Measurements from ENCODE around the gene LMBRD2. TPM values are rescaled to one million over a fixed set of nuclear protein-coding genes. Genes with fewer than 3 reads are reported as not detected.
"Not testable (repeated sequence)": the region's sequence is repeated elsewhere in the genome, so short reads cannot be mapped to it uniquely, and the experiment has no call there.

The LMBRD2 gene
- total RNA-seq, 1 donor from 2014 or later, result 6.9 TPM

GRCh38 chr5:36193746-36194145 lies 42.1 kb upstream of the LMBRD2 start:
- no peak overlapping the region for H3K27ac Mint-ChIP-seq
- peaks cover 61% of the 10 kb centered on the region for H3K36me3 Mint-ChIP-seq (ENCODE audit: insufficient read depth)
- no peak overlapping the region for H3K4me3 Mint-ChIP-seq (ENCODE audit: low read depth)

GRCh38 chr5:36184408-36184807 lies 32.7 kb upstream of the LMBRD2 start:
- peaks cover 60% of the 10 kb centered on the region for H3K36me3 Mint-ChIP-seq (ENCODE audit: insufficient read depth)
- not testable (repeated sequence) for H3K4me3 Mint-ChIP-seq (ENCODE audit: low read depth); H3K27ac Mint-ChIP-seq; H3K27me3 Mint-ChIP-seq; DNase-seq (ENCODE audit: low spot score, unreplicated experiment)
- peaks cover 31% of the 10 kb centered on the region for H3K9me3 Mint-ChIP-seq (ENCODE audit: low read depth)
- H3K4me1 Mint-ChIP-seq (ENCODE audit: low read depth), result peaks cover 17% of the 10 kb centered on the region

More at GRCh38 chr5:36193746-36194145, 42.1 kb upstream of the LMBRD2 start:
- H3K4me1 Mint-ChIP-seq (ENCODE audit: low read depth), result peaks cover 5% of the 10 kb centered on the region
- no peak for DNase-seq (ENCODE audit: low spot score, unreplicated experiment)
- H3K27me3 Mint-ChIP-seq, result no peaks in the 10 kb centered on the region
- TF ChIP-seq, protein P1, sequence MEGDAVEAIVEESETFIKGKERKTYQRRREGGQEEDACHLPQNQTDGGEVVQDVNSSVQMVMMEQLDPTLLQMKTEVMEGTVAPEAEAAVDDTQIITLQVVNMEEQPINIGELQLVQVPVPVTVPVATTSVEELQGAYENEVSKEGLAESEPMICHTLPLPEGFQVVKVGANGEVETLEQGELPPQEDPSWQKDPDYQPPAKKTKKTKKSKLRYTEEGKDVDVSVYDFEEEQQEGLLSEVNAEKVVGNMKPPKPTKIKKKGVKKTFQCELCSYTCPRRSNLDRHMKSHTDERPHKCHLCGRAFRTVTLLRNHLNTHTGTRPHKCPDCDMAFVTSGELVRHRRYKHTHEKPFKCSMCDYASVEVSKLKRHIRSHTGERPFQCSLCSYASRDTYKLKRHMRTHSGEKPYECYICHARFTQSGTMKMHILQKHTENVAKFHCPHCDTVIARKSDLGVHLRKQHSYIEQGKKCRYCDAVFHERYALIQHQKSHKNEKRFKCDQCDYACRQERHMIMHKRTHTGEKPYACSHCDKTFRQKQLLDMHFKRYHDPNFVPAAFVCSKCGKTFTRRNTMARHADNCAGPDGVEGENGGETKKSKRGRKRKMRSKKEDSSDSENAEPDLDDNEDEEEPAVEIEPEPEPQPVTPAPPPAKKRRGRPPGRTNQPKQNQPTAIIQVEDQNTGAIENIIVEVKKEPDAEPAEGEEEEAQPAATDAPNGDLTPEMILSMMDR (IDR thresholded peaks at IDR 0.05; ENCODE audit: unreplicated experiment), result no peak
- H3K9me3 Mint-ChIP-seq (ENCODE audit: low read depth), result peaks cover 13% of the 10 kb centered on the region

DNA sequence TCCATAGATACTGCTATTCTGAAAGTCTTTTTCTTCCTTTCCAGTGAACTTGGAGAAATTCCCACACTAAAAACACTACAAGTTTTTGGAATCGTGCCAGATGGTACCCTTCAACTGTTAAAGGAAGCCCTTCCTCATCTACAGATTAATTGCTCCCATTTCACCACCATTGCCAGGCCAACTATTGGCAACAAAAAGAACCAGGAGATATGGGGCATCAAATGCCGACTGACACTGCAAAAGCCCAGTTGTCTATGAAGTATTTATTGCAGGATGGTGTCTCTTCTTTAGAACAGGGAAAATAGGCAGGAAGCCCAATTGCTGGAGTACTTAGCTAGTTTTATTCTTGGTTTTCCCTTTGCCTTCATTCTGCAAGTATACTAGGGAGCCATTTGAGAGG lies 30.1 kb upstream of the LMBRD2 start:
- no peaks in the 10 kb centered on the region for H3K27me3 Mint-ChIP-seq
- DNase-seq (ENCODE audit: low spot score, unreplicated experiment), result no peak
- peaks cover 18% of the 10 kb centered on the region for H3K4me1 Mint-ChIP-seq (ENCODE audit: low read depth)
- H3K36me3 Mint-ChIP-seq (ENCODE audit: insufficient read depth), result peaks cover 44% of the 10 kb centered on the region
- no peak overlapping the region for H3K27ac Mint-ChIP-seq
- TF ChIP-seq, protein P1 (IDR thresholded peaks at IDR 0.05; ENCODE audit: unreplicated experiment), result no peak
- peaks cover 11% of the 10 kb centered on the region for H3K9me3 Mint-ChIP-seq (ENCODE audit: low read depth)
- H3K4me3 Mint-ChIP-seq (ENCODE audit: low read depth), result no peak overlapping the region

DNA sequence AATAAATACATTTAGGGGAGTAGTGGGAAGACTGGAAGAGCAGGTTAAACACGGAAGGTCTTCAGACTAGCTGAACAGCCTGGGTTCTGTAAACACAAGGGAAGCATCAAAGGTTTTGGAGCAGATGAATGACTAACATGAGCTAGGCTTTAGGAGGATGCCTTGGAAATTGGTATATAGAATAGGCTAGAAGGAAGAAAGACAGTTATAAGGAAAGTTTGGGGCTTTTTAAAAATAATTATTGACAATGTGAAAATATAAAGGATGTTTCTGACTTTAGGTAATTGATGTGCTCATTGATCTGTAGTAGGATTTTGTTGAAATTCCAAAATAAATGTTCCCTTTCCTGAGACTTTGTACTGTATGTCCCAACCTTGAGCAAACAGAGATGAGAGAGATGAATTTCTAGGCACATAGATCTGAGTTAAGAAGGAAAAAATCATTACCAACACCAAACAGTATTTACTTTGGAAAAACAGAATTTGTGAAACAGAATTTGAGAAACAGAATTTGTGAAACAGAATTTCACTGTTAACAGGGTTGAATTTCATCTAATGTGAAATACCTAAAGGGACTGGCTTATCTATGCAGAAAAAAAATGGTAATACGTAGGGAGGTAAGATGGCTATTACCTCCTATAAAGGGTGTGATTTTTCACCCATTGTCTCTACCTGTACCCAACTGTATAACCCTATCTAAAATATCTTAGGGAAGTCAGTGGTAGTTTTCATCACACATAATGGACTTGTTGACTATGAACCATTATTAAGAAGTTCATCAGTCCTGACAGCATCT lies 29.1 kb upstream of the LMBRD2 start:
- Mint-ChIP-seq H3K4me3 (ENCODE audit: low read depth) (no peak overlapping the region), H3K4me1 (ENCODE audit: low read depth) (peaks cover 18% of the 10 kb centered on the region), H3K9me3 (ENCODE audit: low read depth) (peaks cover 7% of the 10 kb centered on the region), H3K27me3 (no peaks in the 10 kb centered on the region), H3K36me3 (ENCODE audit: insufficient read depth) (peaks cover 36% of the 10 kb centered on the region), H3K27ac (peak overlapping the region; percentile 49)
- DNase-seq (ENCODE audit: low spot score, unreplicated experiment), result no peak
- TF ChIP-seq, protein P1 (IDR thresholded peaks at IDR 0.05; ENCODE audit: unreplicated experiment), result no peak

DNA sequence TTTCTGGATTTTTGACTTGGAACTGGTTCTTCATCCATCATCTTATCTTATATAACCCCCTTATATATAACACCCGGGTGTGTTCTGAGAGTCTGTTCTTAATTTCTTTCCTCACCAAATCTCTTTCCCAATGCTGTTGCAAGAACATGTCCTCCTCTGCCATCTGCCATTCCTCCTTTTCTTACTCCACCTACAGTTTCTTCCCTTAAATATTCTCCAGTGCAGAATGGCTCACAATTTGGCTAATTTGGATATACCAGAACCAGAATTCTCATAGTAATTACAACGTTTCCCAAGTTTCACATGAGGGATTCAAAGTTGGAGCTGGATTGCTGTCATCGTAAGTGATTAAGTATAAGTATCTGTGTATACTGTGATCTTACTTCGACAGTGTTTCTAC lies 28.3 kb upstream of the LMBRD2 start:
- Mint-ChIP-seq H3K4me1 (ENCODE audit: low read depth) (peaks cover 18% of the 10 kb centered on the region), H3K4me3 (ENCODE audit: low read depth) (no peak overlapping the region), H3K27me3 (no peaks in the 10 kb centered on the region), H3K27ac (peak overlapping the region; percentile 58), H3K36me3 (ENCODE audit: insufficient read depth) (peaks cover 33% of the 10 kb centered on the region), H3K9me3 (ENCODE audit: low read depth) (peaks cover 2% of the 10 kb centered on the region)
- TF ChIP-seq, protein P1 (IDR thresholded peaks at IDR 0.05; ENCODE audit: unreplicated experiment), result no peak
- no peak for DNase-seq (ENCODE audit: low spot score, unreplicated experiment)

DNA sequence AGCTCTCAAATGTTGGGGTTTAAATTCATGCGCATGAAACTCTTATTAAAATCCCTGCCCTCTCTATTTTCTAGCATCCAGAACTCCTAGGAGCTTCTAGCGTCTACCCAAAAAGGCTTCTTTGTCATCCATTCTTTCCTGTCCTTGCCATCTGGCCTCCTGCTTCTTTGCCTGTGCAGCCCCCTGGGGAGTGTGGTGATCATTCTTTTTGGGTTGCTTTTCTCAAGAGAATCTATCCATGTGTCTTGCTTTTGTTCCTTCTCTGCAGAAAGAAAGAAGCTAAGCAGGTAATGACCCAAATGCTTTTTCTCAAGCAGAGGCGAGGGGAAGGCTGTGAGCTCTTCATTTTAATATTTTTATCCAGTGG lies 26.8 kb upstream of the LMBRD2 start:
- Mint-ChIP-seq H3K4me3 (ENCODE audit: low read depth) (no peak overlapping the region), H3K4me1 (ENCODE audit: low read depth) (peaks cover 18% of the 10 kb centered on the region), H3K9me3 (ENCODE audit: low read depth) (no peaks in the 10 kb centered on the region), H3K27ac (no peak overlapping the region), H3K27me3 (no peaks in the 10 kb centered on the region), H3K36me3 (ENCODE audit: insufficient read depth) (peaks cover 29% of the 10 kb centered on the region)
- DNase-seq (ENCODE audit: low spot score, unreplicated experiment), result no peak
- TF ChIP-seq, protein P1 (IDR thresholded peaks at IDR 0.05; ENCODE audit: unreplicated experiment), result no peak

Data from progenitor cell of endocrine pancreas (in vitro differentiated cells).